ENCODE results near the gene MCAT.

MCAT gene

DNA sequence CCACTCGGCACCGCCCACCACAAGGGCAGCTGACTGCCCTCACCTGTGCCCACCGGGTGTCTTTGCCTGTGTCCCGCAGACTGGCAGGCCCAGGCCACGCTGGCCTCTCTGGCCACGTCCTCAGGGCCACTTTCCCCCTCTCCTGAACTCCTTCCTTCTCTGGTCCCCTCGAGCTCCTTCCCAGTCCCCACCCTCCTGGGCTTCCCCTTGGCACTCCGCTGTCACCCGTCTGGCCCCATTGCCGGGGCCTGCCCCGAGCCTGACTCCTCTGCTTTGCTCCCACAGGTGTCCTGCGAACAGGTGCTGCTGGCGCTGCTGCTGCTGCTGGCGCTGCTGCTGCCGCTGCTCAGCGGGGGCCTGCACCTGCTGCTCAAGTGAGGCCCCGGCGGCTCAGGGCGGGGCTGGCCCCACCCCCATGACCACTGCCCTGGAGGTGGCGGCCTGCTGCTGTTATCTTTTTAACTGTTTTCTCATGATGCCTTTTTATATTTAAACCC lies 14.2 kb downstream of the MCAT start:
- H3K4ac ChIP-seq (ENCODE audit: low read depth, low read length), result no peak overlapping the region
- no peak overlapping the region for H4K5ac ChIP-seq (ENCODE audit: low read length)
- H3K27me3 ChIP-seq (ENCODE audit: insufficient read depth, low read length, poor library complexity), result no peaks in the 10 kb centered on the region
- no CpG with 5 or more reads among the region's 20 CpGs for WGBS (ENCODE audit: extremely low coverage, insufficient coverage, low lambda C conversion rate)
- H3K4me1 ChIP-seq (ENCODE audit: control insufficient read depth, low read depth, low read length), result no peaks in the 10 kb centered on the region
- H3K9ac ChIP-seq (ENCODE audit: low read length), result no peak overlapping the region
- DNase-seq, result no peak
- no peak overlapping the region for H3K56ac ChIP-seq (ENCODE audit: low read length)
- no peak overlapping the region for H3K23ac ChIP-seq (ENCODE audit: low read length)
- no peak overlapping the region for H3K4me2 ChIP-seq (ENCODE audit: low read length)
- H3K36me3 ChIP-seq (ENCODE audit: control insufficient read depth, insufficient read depth, low read length), result no peaks in the 10 kb centered on the region
- no peak overlapping the region for H4K8ac ChIP-seq (ENCODE audit: low read depth, low read length)
- no peaks in the 10 kb centered on the region for H3K79me2 ChIP-seq (ENCODE audit: control insufficient read depth, insufficient read depth, low read length)
- H2BK120ac ChIP-seq (ENCODE audit: low read depth, low read length), result no peak overlapping the region
- H2AK5ac ChIP-seq (ENCODE audit: low read length), result no peak overlapping the region
- H2BK15ac ChIP-seq (replicated peaks; ENCODE audit: low read depth), result no peak overlapping the region
- H2BK5ac ChIP-seq (ENCODE audit: low read length), result no peak overlapping the region
- H3K79me1 ChIP-seq (ENCODE audit: low read length), result no peaks in the 10 kb centered on the region
- H3K4me3 ChIP-seq (ENCODE audit: low read length), result no peak overlapping the region
- no peak overlapping the region for H3K18ac ChIP-seq (ENCODE audit: low read length)
- no peak overlapping the region for H3K27ac ChIP-seq (ENCODE audit: low read depth, low read length)

- Histone ChIP-seq H4K8ac (ENCODE audit: low read depth, low read length) (no peak overlapping the region), H4K5ac (ENCODE audit: low read length) (no peak overlapping the region), H2BK15ac (replicated peaks; ENCODE audit: low read depth) (no peak overlapping the region), H3K18ac (ENCODE audit: low read length) (no peak overlapping the region), H3K4me1 (ENCODE audit: control insufficient read depth, low read depth, low read length) (no peaks in the 10 kb centered on the region), H3K4ac (ENCODE audit: low read depth, low read length) (no peak overlapping the region), H3K79me2 (ENCODE audit: control insufficient read depth, insufficient read depth, low read length) (no peaks in the 10 kb centered on the region), H3K79me1 (ENCODE audit: low read length) (no peaks in the 10 kb centered on the region), H3K9ac (ENCODE audit: low read length) (no peak overlapping the region), H3K4me2 (ENCODE audit: low read length) (no peak overlapping the region), H2BK120ac (ENCODE audit: low read depth, low read length) (no peak overlapping the region), H3K23ac (ENCODE audit: low read length) (no peak overlapping the region), H2BK5ac (ENCODE audit: low read length) (no peak overlapping the region), H3K56ac (ENCODE audit: low read length) (no peak overlapping the region), H3K27me3 (ENCODE audit: insufficient read depth, low read length, poor library complexity) (no peaks in the 10 kb centered on the region), H3K36me3 (ENCODE audit: control insufficient read depth, insufficient read depth, low read length) (no peaks in the 10 kb centered on the region), H2AK5ac (ENCODE audit: low read length) (no peak overlapping the region), H3K27ac (ENCODE audit: low read depth, low read length) (no peak overlapping the region), H3K4me3 (ENCODE audit: low read length) (no peak overlapping the region)
- DNase-seq, result no peak
- WGBS (ENCODE audit: extremely low coverage, insufficient coverage, low lambda C conversion rate), result no CpG with 5 or more reads among the region's 13 CpGs
Measured at GRCh38 chr22:43128116-43128515, 15.1 kb downstream of the MCAT start.

GRCh38 chr22:43127166-43127908 lies 15.9 kb downstream of the MCAT start:
- WGBS (ENCODE audit: extremely low coverage, insufficient coverage, low lambda C conversion rate), result no CpG with 5 or more reads among the region's 17 CpGs
- no peak overlapping the region for H2BK5ac ChIP-seq (ENCODE audit: low read length)
- H4K5ac ChIP-seq (ENCODE audit: low read length), result no peak overlapping the region
- H4K8ac ChIP-seq (ENCODE audit: low read depth, low read length), result no peak overlapping the region
- no peaks in the 10 kb centered on the region for H3K36me3 ChIP-seq (ENCODE audit: control insufficient read depth, insufficient read depth, low read length)
- H2AK5ac ChIP-seq (ENCODE audit: low read length), result no peak overlapping the region
- H3K4ac ChIP-seq (ENCODE audit: low read depth, low read length), result no peak overlapping the region
- H3K27me3 ChIP-seq (ENCODE audit: insufficient read depth, low read length, poor library complexity), result no peaks in the 10 kb centered on the region
- no peak overlapping the region for H3K9ac ChIP-seq (ENCODE audit: low read length)
- H3K4me2 ChIP-seq (ENCODE audit: low read length), result no peak overlapping the region
- H3K56ac ChIP-seq (ENCODE audit: low read length), result no peak overlapping the region
- no peak overlapping the region for H3K23ac ChIP-seq (ENCODE audit: low read length)
- no peak for DNase-seq
- no peak overlapping the region for H3K18ac ChIP-seq (ENCODE audit: low read length)
- H2BK120ac ChIP-seq (ENCODE audit: low read depth, low read length), result no peak overlapping the region
- H3K79me1 ChIP-seq (ENCODE audit: low read length), result no peaks in the 10 kb centered on the region
- no peak overlapping the region for H3K4me3 ChIP-seq (ENCODE audit: low read length)
- no peaks in the 10 kb centered on the region for H3K79me2 ChIP-seq (ENCODE audit: control insufficient read depth, insufficient read depth, low read length)
- no peak overlapping the region for H3K27ac ChIP-seq (ENCODE audit: low read depth, low read length)
- H2BK15ac ChIP-seq (replicated peaks; ENCODE audit: low read depth), result no peak overlapping the region
- H3K4me1 ChIP-seq (ENCODE audit: control insufficient read depth, low read depth, low read length), result no peaks in the 10 kb centered on the region

DNA sequence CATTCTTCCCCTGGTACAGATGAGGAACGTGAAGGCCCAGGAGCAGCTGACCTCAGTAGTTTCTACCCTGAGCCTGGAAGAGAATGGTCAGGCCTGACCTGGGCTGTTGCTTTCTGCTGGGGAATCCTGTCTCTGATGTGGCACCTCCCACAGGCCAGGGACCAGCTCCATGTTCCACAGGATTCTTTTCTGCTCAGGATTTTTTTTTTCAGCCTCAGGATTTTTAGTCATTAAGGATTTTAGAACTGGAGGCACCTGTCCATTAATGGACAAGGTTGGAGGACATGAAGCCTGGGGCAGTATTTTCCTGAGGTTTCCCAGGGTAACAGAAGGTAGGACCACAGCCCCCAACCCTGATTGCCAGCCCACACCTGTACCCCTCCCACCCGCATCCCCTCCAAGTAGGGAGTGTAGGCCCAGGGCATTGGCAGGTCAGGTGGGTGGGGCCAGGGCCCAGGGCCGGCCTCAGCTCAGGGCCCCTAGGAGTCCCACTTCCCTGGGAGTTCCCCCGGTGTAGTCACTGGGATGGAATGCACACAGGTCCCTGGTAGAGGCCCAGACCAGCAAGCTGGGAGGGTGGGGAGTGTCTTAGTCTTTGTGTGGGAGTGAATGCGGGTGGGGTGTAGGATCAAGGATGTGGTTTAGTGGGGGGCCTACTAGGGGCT lies 16.6 kb downstream of the MCAT start:
- Histone ChIP-seq H3K23ac (ENCODE audit: low read length) (no peak overlapping the region), H3K4ac (ENCODE audit: low read depth, low read length) (no peak overlapping the region), H2BK15ac (replicated peaks; ENCODE audit: low read depth) (no peak overlapping the region), H3K27ac (ENCODE audit: low read depth, low read length) (no peak overlapping the region), H4K5ac (ENCODE audit: low read length) (no peak overlapping the region), H3K56ac (ENCODE audit: low read length) (no peak overlapping the region), H2BK5ac (ENCODE audit: low read length) (no peak overlapping the region), H3K4me2 (ENCODE audit: low read length) (no peak overlapping the region), H3K4me3 (ENCODE audit: low read length) (no peak overlapping the region), H3K79me1 (ENCODE audit: low read length) (no peaks in the 10 kb centered on the region), H4K8ac (ENCODE audit: low read depth, low read length) (no peak overlapping the region), H3K27me3 (ENCODE audit: insufficient read depth, low read length, poor library complexity) (no peaks in the 10 kb centered on the region), H3K9ac (ENCODE audit: low read length) (no peak overlapping the region), H3K36me3 (ENCODE audit: control insufficient read depth, insufficient read depth, low read length) (no peaks in the 10 kb centered on the region), H2AK5ac (ENCODE audit: low read length) (no peak overlapping the region), H2BK120ac (ENCODE audit: low read depth, low read length) (no peak overlapping the region), H3K4me1 (ENCODE audit: control insufficient read depth, low read depth, low read length) (no peaks in the 10 kb centered on the region), H3K79me2 (ENCODE audit: control insufficient read depth, insufficient read depth, low read length) (no peaks in the 10 kb centered on the region), H3K18ac (ENCODE audit: low read length) (no peak overlapping the region)
- no CpG with 5 or more reads among the region's 5 CpGs for WGBS (ENCODE audit: extremely low coverage, insufficient coverage, low lambda C conversion rate)
- DNase-seq, result peak; percentile 65

DNA sequence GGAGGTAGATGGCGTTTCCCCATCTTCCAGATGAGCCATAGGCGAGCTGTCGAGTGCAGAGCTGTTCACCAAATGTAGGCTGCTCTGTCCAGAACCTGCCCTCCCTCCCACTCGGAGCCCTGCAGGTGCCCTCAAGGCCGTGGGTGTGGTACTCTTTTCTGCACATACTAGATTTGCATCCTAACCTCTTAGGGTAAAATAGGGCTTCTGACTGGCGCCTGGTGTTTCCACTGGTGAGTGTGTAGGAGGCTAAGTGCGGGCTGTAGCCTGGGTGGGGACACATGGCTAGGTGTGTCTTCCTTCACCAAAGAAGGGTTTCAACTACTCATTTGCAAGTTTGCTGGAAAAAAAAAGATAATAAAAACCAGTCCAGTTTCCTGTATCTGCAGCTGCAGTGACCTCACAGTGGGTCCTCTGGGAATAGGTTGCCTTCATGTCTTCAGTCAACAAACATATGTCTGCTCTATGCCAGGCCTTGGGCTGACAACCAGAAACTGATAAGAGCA lies 24.2 kb downstream of the MCAT start:
- Histone ChIP-seq H3K36me3 (ENCODE audit: control insufficient read depth, insufficient read depth, low read length) (no peaks in the 10 kb centered on the region), H2BK15ac (replicated peaks; ENCODE audit: low read depth) (no peak overlapping the region), H2BK120ac (ENCODE audit: low read depth, low read length) (no peak overlapping the region), H3K9ac (ENCODE audit: low read length) (no peak overlapping the region), H3K4ac (ENCODE audit: low read depth, low read length) (no peak overlapping the region), H3K18ac (ENCODE audit: low read length) (no peak overlapping the region), H3K4me3 (ENCODE audit: low read length) (no peak overlapping the region), H3K23ac (ENCODE audit: low read length) (no peak overlapping the region), H3K4me2 (ENCODE audit: low read length) (no peak overlapping the region), H2AK5ac (ENCODE audit: low read length) (no peak overlapping the region), H3K79me2 (ENCODE audit: control insufficient read depth, insufficient read depth, low read length) (no peaks in the 10 kb centered on the region), H2BK5ac (ENCODE audit: low read length) (no peak overlapping the region), H3K56ac (ENCODE audit: low read length) (no peak overlapping the region), H3K79me1 (ENCODE audit: low read length) (no peaks in the 10 kb centered on the region), H3K27ac (ENCODE audit: low read depth, low read length) (no peak overlapping the region), H4K8ac (ENCODE audit: low read depth, low read length) (no peak overlapping the region), H3K4me1 (ENCODE audit: control insufficient read depth, low read depth, low read length) (no peaks in the 10 kb centered on the region), H3K27me3 (ENCODE audit: insufficient read depth, low read length, poor library complexity) (no peaks in the 10 kb centered on the region), H4K5ac (ENCODE audit: low read length) (no peak overlapping the region)
- no CpG with 5 or more reads among the region's 7 CpGs for WGBS (ENCODE audit: extremely low coverage, insufficient coverage, low lambda C conversion rate)
- DNase-seq, result no peak
